Activated effector memory CD4-positive, alpha-beta T cell treated with anti-CD3 and anti-CD28 coated beads, Interleukin-2, amount 50 U/mL, for 16 hours (primary cell): ENCODE data around the gene RNF44.
A peak's percentile ranks its signal among the peaks of the same experiment; 100 is the strongest.

Experiments used
- DNase-seq: peaks from one replicate; pipeline ENCODE4 v3.0.0-alpha.2; 2020

Gene RNF44

GRCh38 chr5:176534640-176535039, 2.6 kb downstream of the RNF44 start:
- DNase-seq = peak; percentile 71

- peak; percentile 83 for DNase-seq
These were observed 3.1 kb downstream of the RNF44 start for GRCh38 chr5:176533894-176534611.

- DNase-seq = no peak
These were observed 3.8 kb downstream of the RNF44 start for GRCh38 chr5:176533390-176533789.

GRCh38 chr5:176532795-176533194, 4.4 kb downstream of the RNF44 start:
- DNase-seq = no peak

- no peak for DNase-seq
These were observed 5.2 kb downstream of the RNF44 start for GRCh38 chr5:176531902-176532493.

GRCh38 chr5:176530983-176531901, 6.0 kb downstream of the RNF44 start:
- DNase-seq = peak; percentile 71

- DNase-seq = no peak
These were observed 6.7 kb downstream of the RNF44 start for GRCh38 chr5:176530393-176530982.

- DNase-seq = peak; percentile 82
These were observed 7.5 kb downstream of the RNF44 start for GRCh38 chr5:176529741-176530141.

GRCh38 chr5:176529116-176529740, 8.0 kb downstream of the RNF44 start:
- DNase-seq = no peak

- DNase-seq = no peak
These were observed 8.5 kb downstream of the RNF44 start for GRCh38 chr5:176528761-176529115.

- no peak for DNase-seq
These were observed 8.9 kb downstream of the RNF44 start for GRCh38 chr5:176528301-176528700.

GRCh38 chr5:176527246-176528222, 9.7 kb downstream of the RNF44 start:
- no peak for DNase-seq

GRCh38 chr5:176526462-176526861, 10.7 kb downstream of the RNF44 start:
- DNase-seq = no peak

- DNase-seq = no peak
These were observed 11.5 kb downstream of the RNF44 start for GRCh38 chr5:176525677-176526076.

GRCh38 chr5:176524987-176525386, 12.2 kb downstream of the RNF44 start:
- no peak for DNase-seq

- no peak for DNase-seq
These were observed 13.1 kb downstream of the RNF44 start for GRCh38 chr5:176524138-176524537.

- no peak for DNase-seq
These were observed 15.4 kb downstream of the RNF44 start for GRCh38 chr5:176521699-176522263.

GRCh38 chr5:176521286-176521685, 15.9 kb downstream of the RNF44 start:
- no peak for DNase-seq

GRCh38 chr5:176519810-176520720, 17.1 kb downstream of the RNF44 start:
- peak; percentile 19 for DNase-seq

GRCh38 chr5:176517053-176517661, 20.0 kb downstream of the RNF44 start:
- no peak for DNase-seq
